Fibroblast of mammary gland (primary cell): ENCODE results near the gene CD34.

Source experiments
- DNase-seq: peaks from one replicate; pipeline ENCODE4 v3.0.0-alpha.2; 2010; ENCODE audit warnings: low read depth
- H3K4me3 ChIP-seq: 2 replicates; pipeline ENCODE4 v1.5.1; 2011; ENCODE audit warnings: low read depth, mild to moderate bottlenecking, low read length, moderate library complexity; ENCODE audit not compliant: control insufficient read depth
- TF ChIP-seq, protein P1 (sequence below): conservative IDR thresholded peaks from 2 replicates; pipeline ENCODE4 v1.5.1; 2011; ENCODE audit warnings: low read depth, low read length, inconsistent platforms; ENCODE audit not compliant: control insufficient read depth, insufficient read depth

Gene CD34

DNA sequence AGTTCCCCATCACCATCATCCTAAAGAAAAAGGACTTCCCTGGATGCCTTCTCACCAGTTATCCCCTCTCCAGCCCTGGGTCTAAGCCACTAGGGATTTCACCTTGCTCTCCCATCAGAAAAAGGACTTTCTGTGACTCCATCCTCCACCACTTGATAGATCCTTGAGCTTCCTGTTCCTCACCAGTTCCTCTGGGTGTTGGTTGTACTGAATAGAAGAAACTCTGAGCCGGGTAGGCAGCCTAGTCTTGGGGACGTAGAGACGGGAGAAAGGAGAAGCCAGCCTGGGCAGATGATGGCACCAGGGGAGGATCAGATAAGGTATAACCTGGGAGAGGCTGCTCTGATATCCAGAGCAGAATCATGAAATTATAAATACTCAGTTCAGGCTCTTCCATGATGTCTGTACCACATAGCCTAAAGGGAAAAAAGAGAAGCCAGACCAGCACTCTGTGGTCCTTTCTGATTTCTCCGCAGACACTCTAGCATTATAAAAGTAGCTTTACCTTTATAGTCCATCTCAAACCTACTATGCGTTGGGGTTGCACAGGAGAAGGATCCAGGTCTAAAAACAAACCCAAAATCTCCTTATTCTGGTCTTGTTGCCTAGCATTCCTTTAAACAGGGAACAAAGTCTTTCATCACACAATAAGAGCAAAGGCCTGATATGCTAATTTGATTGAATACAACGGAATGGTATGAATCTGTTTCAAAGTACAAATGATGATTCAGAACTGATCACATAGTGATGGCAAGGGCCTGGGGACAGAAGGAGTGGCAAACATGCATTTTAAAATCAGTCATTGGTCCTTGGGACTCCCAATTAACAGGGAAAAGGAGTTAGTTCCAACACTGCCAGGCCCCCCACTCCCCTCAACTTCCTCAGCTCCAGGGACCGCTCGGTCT, 1.2 kb upstream of the CD34 start:
- DNase-seq, result peak; percentile 28
- TF ChIP-seq, protein P1, sequence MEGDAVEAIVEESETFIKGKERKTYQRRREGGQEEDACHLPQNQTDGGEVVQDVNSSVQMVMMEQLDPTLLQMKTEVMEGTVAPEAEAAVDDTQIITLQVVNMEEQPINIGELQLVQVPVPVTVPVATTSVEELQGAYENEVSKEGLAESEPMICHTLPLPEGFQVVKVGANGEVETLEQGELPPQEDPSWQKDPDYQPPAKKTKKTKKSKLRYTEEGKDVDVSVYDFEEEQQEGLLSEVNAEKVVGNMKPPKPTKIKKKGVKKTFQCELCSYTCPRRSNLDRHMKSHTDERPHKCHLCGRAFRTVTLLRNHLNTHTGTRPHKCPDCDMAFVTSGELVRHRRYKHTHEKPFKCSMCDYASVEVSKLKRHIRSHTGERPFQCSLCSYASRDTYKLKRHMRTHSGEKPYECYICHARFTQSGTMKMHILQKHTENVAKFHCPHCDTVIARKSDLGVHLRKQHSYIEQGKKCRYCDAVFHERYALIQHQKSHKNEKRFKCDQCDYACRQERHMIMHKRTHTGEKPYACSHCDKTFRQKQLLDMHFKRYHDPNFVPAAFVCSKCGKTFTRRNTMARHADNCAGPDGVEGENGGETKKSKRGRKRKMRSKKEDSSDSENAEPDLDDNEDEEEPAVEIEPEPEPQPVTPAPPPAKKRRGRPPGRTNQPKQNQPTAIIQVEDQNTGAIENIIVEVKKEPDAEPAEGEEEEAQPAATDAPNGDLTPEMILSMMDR, result no peak

DNA sequence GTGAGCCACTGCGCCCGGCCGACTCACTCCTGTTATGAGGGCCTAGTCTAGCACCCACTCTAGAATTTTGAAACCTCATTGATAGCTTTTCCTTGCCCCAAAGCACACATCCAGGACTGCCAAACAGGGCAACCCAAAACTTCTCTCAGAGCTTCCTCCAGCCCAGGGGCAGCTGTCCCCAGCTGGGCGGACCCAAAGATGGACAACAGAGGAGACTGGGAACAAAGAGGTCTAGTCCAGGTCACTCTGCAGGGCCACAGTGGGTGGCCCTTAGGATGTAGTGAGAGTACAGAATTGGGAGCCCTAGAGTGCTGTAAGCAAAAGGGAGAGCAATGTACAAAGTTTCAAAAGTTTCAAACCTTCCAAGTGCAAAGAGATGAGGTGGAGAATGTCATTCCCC, 1.2 kb downstream of the CD34 start:
- no peak for DNase-seq
- TF ChIP-seq, protein P1, result no peak
- H3K4me3 ChIP-seq, result no peak overlapping the region

More for the DNA sequence above, 1.2 kb upstream of the CD34 start:
- H3K4me3 ChIP-seq, result no peak overlapping the region

DNA sequence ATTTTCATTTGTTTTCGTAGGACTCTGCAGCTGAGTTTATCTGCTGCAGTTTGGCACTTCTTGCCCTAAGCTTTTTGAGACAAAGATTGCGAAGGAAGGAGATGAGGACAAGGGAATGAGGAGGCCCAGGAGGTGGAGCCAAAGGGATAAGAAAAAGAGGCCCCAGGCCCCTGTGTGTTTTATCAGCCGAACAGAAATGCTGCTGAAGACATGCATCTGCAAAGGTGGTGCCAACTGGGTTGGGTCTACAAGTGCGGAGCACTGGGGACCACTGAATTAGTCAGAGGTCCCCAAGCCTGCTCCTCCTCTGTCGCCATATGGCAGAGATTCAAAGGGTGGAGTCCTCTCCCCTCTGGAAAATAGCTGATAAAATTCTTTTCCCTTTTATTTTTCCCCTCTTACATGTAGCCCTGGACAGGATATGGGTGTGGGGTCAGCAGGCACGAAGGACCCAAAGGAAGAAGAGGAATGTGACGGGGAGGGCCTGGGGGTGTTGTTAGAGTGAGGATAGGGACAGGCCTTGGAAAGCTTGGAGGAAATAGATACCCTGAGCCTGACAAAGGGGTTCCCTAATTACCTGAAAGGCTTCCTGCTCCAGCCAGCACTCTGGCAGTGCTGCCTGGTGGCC, 2.7 kb downstream of the CD34 start:
- no peak overlapping the region for H3K4me3 ChIP-seq
- TF ChIP-seq, protein P1, result no peak
- no peak for DNase-seq

DNA sequence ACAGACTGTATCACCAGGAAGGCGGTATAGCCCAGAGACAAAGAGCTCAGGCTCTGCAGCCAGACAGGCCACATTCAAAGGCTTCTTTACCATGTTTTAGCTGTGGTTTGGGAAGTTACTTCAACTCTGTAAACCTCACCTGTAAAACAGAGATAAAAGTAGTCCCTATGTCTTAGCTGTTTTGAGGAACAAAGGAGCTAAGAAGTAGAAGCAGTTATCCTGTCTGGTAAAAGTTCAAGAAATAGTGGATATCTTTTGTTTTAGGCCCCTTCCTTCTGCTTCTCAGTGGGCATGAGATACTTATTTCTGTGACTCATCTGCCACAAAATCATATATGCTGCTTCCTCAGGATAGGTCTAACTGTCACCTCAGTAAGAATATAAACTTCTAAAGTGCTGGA, 6.5 kb downstream of the CD34 start:
- no peak overlapping the region for H3K4me3 ChIP-seq
- DNase-seq, result no peak
- TF ChIP-seq, protein P1, result no peak

DNA sequence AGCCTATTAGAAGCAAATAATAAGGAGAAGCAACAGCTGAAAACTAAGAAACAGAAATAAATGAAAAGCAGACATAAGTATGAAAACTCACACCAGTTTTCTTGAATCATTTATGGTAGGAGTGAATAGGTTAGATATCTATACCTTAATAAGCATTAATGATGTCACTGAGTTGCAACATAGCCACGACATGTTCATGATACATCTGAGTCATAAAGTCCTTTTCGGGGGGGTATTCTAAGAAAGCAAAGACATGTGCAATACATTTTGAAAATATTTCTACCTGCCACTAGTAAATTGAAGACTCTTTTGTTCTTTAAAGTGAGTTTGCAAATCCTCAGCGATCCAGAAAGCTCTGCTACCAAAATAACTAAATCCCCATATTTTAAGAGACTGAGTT, 7.2 kb downstream of the CD34 start:
- TF ChIP-seq, protein P1, result no peak
- DNase-seq, result peak; percentile 54
- no peak overlapping the region for H3K4me3 ChIP-seq

DNA sequence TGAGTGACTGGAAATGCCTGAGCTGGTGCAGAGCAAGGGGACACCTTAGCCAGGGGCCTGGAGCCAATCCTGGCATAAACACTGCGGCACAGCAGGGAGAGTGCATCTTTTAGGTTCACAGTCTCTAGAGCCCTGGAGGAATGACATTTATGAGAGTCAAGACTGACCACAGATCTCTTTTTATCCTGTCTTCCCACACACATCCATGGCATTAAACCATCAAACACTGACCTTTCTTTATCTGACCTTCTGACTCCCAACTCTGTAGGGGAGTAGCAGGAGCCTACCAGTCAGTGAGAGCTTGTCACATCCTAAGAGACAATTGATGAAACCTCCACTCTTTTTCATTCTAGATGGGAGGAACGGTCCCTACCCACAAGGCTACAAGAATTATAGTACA, 7.9 kb downstream of the CD34 start:
- H3K4me3 ChIP-seq, result no peak overlapping the region
- DNase-seq, result no peak
- TF ChIP-seq, protein P1, result no peak

DNA sequence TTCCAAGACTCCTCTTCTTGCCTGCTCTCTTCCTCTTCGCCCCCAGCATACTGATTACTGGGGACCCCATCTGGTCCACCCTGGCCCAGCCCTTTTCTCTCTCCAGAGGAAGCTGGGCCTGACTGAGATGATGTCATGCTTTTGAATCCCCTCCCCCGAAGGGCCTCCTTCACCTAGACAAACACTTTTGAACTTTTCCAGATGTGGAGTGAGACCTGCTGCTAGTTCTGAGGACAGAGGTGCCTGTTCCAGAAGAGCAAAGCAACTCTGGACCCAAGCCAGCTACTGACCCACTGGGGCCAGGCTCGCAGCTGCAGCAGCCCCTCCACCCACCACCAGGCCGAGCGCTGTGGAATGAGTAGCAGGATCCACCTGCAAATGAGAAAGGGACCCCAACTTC, 8.4 kb downstream of the CD34 start:
- TF ChIP-seq, protein P1, result no peak
- no peak overlapping the region for H3K4me3 ChIP-seq
- DNase-seq, result no peak
